Gastrocnemius medialis (tissue), 4 donors: ENCODE measurements around the gene CLMN. TPM values are rescaled to one million over a fixed set of nuclear protein-coding genes. Genes with fewer than 3 reads are reported as not detected.

ENCODE experiments used
- ATAC-seq, 2 donors: fragments of 150-250 bp; one replicate each; pipeline ENCODE4 v1.9.1; 2016
- DNase-seq, 2 donors: peaks; one replicate each; pipeline ENCODE4 v3.0.0-alpha.2; 2019
- H3K27ac ChIP-seq, 4 donors: fragments of 200-600 bp; sonication (generic); 1 replicate in 1 of 4; 2 replicates in 3 of 4; pipeline ENCODE4 v1.5.1; 2016 to 2018; ENCODE audit warnings: mild to moderate bottlenecking in 2 of 4, moderate library complexity in 1 of 4
- H3K27me3 ChIP-seq, 3 donors: fragments of 200-600 bp; sonication (generic) in 2 of 3; 1 replicate in 1 of 3; 2 replicates in 2 of 3; pipeline versions ENCODE4 v1.5.1 to v1.6.0; 2016 to 2019; ENCODE audit warnings: mild to moderate bottlenecking in 1 of 3, moderate library complexity in 1 of 3
- H3K36me3 ChIP-seq, 2 donors: fragments of 200-600 bp; sonication (generic) in 1 of 2; one replicate each; pipeline ENCODE4 v1.5.1; 2017 to 2018
- H3K4me1 ChIP-seq, 2 donors: fragments of 200-600 bp; sonication (generic) in 1 of 2; one replicate each; pipeline ENCODE4 v1.5.1; 2016 to 2017; ENCODE audit warnings: mild to moderate bottlenecking in 2 of 2
- H3K4me3 ChIP-seq, 4 donors: fragments of 200-600 bp; sonication (generic) in 3 of 4; 1 replicate in 1 of 4; 2 replicates in 3 of 4; pipeline ENCODE4 v1.5.1; 2016 to 2019; ENCODE audit warnings: mild to moderate bottlenecking in 2 of 4
- H3K9me3 ChIP-seq, 3 donors: fragments of 200-600 bp; sonication (generic) in 2 of 3; 1 replicate in 1 of 3; 2 replicates in 2 of 3; pipeline ENCODE4 v1.5.1; 2016 to 2019
- CTCF ChIP-seq, 5 experiments: fragments of 450-650 bp in 3 of 5; fragments of 200-600 bp in 2 of 5; sonication (generic) in 2 of 5; IDR thresholded peaks in 4 of 5; conservative IDR thresholded peaks in 1 of 5; 1 replicate in 4 of 5; 2 replicates in 1 of 5; pipeline ENCODE4 v1.5.1; 2016 to 2019; ENCODE audit warnings: antibody characterized with exemption in 5 of 5, mild to moderate bottlenecking in 3 of 5, moderate library complexity in 3 of 5
- POLR2A ChIP-seq, 2 donors: fragments of 450-650 bp; IDR thresholded peaks; one replicate each; pipeline ENCODE4 v1.6.1; 2017; ENCODE audit warnings: antibody characterized with exemption in 2 of 2, mild to moderate bottlenecking in 2 of 2, moderate library complexity in 2 of 2
- in situ Hi-C, 4 donors: fragments of 200-750 bp; cut with MboI; loops; one replicate each; pipeline versions ENCODE4 v1.15.0 to v1.8.0; 2017; ENCODE audit warnings: low sequenced_read_pairs in 4 of 4
- intact Hi-C: fragments of 100-400 bp; cut with DNase I; formaldehyde crosslinking; loops from one replicate; pipeline ENCODE4 v1.15.1; 2023; ENCODE audit warnings: low total_unique reads
- total RNA-seq, 4 donors: library from RNA; depleted of rRNA; stranded (reverse); fragments of >200 nt; gene quantifications; one replicate each; pipeline versions ENCODE4 v1.1.0 to v1.2.3, GENCODE V29; 2016

CLMN gene
- total RNA-seq, 4 donors from 2014 or later, result 3.8 to 8.8 (median 5.8) TPM

- in situ Hi-C loops, result no loop called here
- DNase-seq (no peak), ATAC-seq (no peak)
- Histone ChIP-seq H3K27ac (peak overlapping the region in 1 of 4 donors; percentile 23), H3K36me3 (no peaks in the 10 kb centered on the region), H3K4me3 (no peak overlapping the region), H3K27me3 (no peaks in the 10 kb centered on the region), H3K4me1 (no peaks in the 10 kb centered on the region), H3K9me3 (no peaks in the 10 kb centered on the region)
- intact Hi-C loops, result no loop called here
- TF ChIP-seq CTCF (IDR thresholded peaks at IDR 0.05 in 4 of 5, conservative IDR thresholded peaks at IDR 0.05 in 1 of 5) (no peak), POLR2A (IDR thresholded peaks at IDR 0.05) (no peak)
Observed at GRCh38 chr14:95281560-95282176, 38.0 kb downstream of the CLMN start.

- in situ Hi-C loops, result no loop called here
- intact Hi-C loops, result no loop called here
- ATAC-seq, result no peak
- no peaks in the 10 kb centered on the region for H3K4me1 ChIP-seq
- no peaks in the 10 kb centered on the region for H3K9me3 ChIP-seq
- H3K27me3 ChIP-seq, result no peaks in the 10 kb centered on the region
- DNase-seq, result no peak
- no peaks in the 10 kb centered on the region for H3K36me3 ChIP-seq
- no peak overlapping the region for H3K27ac ChIP-seq
- TF ChIP-seq POLR2A (IDR thresholded peaks at IDR 0.05) (no peak), CTCF (IDR thresholded peaks at IDR 0.05 in 4 of 5, conservative IDR thresholded peaks at IDR 0.05 in 1 of 5) (no peak)
- no peak overlapping the region for H3K4me3 ChIP-seq
Observed at GRCh38 chr14:95275494-95275893, 44.2 kb downstream of the CLMN start.

GRCh38 chr14:95274874-95275273 is 44.8 kb downstream of the CLMN start:
- Histone ChIP-seq H3K9me3 (no peaks in the 10 kb centered on the region), H3K4me3 (no peak overlapping the region), H3K27ac (no peak overlapping the region), H3K36me3 (no peaks in the 10 kb centered on the region), H3K4me1 (no peaks in the 10 kb centered on the region), H3K27me3 (no peaks in the 10 kb centered on the region)
- TF ChIP-seq POLR2A (IDR thresholded peaks at IDR 0.05), result no peak
- TF ChIP-seq CTCF (IDR thresholded peaks at IDR 0.05 in 4 of 5, conservative IDR thresholded peaks at IDR 0.05 in 1 of 5), result no peak
- ATAC-seq (no peak), DNase-seq (no peak)
- in situ Hi-C loops, result no loop called here
- intact Hi-C loops, result no loop called here

- H3K4me1 ChIP-seq, result no peaks in the 10 kb centered on the region
- H3K4me3 ChIP-seq, result no peak overlapping the region
- no peaks in the 10 kb centered on the region for H3K36me3 ChIP-seq
- TF ChIP-seq CTCF (IDR thresholded peaks at IDR 0.05 in 4 of 5, conservative IDR thresholded peaks at IDR 0.05 in 1 of 5), result no peak
- no peaks in the 10 kb centered on the region for H3K27me3 ChIP-seq
- H3K27ac ChIP-seq, result no peak overlapping the region
- in situ Hi-C loops, result no loop called here
- no peak for DNase-seq
- intact Hi-C loops, result no loop called here
- no peaks in the 10 kb centered on the region for H3K9me3 ChIP-seq
- no peak for ATAC-seq
Observed at GRCh38 chr14:95274279-95274678, 45.4 kb downstream of the CLMN start.
